NCI-H524 (cell line): ENCODE measurements around the gene SLC8A3.

Source experiments
- DNase-seq, 2 experiments: peaks; one replicate each; lab custom pipeline; 2025; lab: John Stamatoyannopoulos, UW

SLC8A3 gene

DNA sequence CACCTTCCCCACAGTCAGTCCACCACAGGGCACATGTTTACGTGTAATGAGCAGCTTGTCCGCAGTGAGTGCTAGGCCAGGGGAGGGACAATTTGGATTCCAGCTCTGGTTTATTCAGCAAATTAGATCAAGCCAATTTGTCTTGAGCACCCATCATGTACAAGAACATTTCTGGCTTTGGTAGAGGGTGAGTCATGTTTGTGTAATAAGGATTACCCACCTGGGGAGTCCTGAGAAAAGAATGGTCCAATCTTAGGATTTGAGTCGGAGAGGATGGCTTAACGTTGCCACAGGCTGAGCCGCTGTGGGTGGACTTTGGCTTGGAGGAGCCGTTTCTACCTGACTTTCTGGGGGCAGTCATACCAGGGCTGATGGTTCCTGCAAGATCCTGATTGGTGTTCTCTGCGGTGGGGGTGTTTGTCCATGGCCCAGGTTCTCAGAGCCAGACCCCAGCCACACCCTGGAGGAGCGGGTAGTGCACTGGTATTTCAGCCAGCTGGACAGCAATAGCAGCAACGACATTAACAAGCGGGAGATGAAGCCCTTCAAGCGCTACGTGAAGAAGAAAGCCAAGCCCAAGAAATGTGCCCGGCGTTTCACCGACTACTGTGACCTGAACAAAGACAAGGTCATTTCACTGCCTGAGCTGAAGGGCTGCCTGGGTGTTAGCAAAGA is 165.8 kb downstream of the SLC8A3 start:
- DNase-seq, result no peak

DNA sequence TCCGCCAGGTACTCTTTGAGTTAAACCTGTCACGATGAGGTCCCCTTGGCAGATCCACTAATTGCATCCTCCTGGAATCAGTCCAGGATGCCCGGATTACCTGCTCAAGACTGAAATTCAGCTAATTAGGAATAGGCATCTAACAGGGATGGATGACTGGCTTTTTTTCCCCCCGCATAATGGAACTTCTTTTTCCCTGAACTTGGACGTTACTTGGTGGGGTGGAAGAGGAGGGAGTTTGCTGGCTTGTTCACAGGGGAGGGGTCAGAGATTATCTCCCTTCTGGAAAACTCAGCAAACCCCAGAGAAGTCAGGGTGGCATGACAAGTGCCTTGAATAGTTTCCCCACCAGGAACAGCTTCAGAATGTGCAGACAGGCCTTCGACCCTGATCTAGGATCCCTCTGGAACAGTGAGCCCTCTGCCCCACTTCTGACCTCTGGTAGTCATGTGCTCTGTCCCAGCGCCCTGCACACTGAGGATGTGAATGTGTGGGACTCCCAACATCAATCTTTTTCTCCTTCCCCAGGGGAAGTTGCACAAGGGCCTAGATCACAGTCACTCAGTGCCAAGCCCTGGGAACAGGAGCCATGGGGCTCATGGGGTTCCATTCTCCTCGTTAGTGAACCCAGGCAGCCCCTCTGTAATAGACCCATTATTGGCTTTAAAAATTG is 167.1 kb downstream of the SLC8A3 start:
- no peak for DNase-seq

- no peak for DNase-seq
Observed at GRCh38 chr14:70020352-70021170, 168.2 kb downstream of the SLC8A3 start.

- DNase-seq, result no peak
Observed at GRCh38 chr14:70019695-70020094, 169.1 kb downstream of the SLC8A3 start.

- no peak for DNase-seq
Observed at GRCh38 chr14:70018713-70019211, 170.0 kb downstream of the SLC8A3 start.

DNA sequence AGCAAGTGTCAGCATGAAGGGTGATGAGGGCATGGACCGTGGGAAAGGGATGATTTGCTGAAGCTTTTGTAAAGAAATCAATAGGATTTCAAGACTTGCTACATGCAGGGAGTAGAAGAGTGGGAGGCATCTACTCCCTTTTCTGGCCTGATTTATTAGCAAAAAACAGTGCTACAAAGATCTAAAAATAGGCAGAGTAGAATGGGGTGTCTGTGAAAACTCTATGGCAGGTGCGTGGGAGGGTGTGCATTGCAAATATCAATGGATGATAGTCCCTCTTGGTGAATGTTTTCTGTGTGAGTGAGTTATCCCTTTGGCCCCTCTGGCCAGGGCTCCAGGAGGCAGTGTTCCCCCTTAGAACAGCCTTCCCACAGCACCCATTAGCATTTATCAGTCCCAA is 170.5 kb downstream of the SLC8A3 start:
- no peak for DNase-seq

- DNase-seq, result no peak
Observed at GRCh38 chr14:70014406-70015095, 174.2 kb downstream of the SLC8A3 start.

DNA sequence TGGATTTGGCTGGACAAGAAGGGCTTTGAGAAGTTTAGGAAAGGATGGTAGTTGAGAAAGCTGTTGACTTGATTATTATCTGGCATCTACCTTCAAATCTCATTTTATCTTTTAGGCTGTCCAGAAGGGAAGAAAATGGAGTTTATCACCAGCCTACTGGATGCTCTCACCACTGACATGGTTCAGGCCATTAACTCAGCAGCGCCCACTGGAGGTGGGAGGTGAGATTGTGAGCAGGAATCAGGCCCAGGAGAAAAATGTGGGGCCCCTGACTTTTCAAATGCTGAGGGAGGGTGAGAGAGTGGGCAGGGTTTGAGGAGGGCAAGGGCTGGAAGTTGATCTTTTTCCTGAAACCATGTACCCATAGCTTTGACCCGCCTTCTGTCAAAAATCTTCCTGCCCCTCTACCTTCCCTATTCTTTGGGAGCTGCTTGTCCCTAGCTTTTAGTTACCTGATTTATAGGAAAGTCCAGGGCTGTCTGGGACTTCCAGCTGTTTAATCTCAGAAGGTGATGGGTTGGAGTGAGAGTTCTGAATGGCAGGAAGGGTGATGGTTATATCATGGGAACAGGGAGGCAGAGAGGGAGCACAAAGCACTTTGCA is 175.4 kb downstream of the SLC8A3 start:
- peak; percentile 42 to 46 for DNase-seq

GRCh38 chr14:70011708-70012107 is 177.0 kb downstream of the SLC8A3 start:
- no peak for DNase-seq

GRCh38 chr14:70011098-70011497 is 177.7 kb downstream of the SLC8A3 start:
- peak; percentile 19 to 54 for DNase-seq

DNA sequence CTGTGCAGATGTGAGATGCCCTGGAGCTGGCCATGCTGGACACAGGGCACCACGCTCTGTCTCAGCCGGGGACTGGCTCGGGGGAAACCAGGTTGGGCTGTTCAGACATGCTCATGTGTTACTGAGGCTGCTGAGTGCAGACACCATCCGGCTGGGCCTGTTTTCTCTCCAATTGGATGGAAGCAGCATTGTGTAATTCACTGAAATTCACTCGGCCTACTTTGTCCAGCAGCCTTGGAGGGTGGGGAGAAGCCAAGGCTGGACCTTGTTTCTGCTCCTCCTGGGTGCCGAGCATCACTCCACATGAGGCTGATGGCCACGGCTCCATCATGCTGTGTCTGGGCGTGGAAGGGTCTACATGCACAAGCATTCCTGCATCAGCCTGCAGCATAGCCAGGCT is 178.8 kb downstream of the SLC8A3 start:
- no peak for DNase-seq

GRCh38 chr14:70008284-70009262 is 180.2 kb downstream of the SLC8A3 start:
- no peak for DNase-seq

DNA sequence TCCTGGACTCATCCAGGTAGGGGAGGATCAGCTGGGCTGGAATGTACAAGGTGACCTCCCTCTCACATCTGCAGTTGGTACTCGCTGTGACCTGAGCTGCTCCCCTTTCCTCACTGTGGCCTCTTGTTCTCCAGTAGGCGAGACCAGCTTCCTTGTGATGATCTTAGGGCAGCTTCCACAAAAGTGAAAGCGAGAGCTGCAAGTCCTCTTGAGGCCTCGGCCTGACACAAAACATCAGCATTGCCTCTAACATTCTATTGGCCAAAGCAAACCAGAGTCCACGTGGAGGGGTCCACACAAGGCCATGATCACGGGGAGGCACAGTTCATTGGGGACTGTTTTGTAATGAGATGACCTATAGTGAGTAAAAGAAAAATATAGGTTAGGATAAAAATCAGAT is 182.1 kb downstream of the SLC8A3 start:
- DNase-seq, result no peak

GRCh38 chr14:70005281-70005805 is 183.4 kb downstream of the SLC8A3 start:
- peak in 1 of 2 experiments; percentile 29 for DNase-seq

DNA sequence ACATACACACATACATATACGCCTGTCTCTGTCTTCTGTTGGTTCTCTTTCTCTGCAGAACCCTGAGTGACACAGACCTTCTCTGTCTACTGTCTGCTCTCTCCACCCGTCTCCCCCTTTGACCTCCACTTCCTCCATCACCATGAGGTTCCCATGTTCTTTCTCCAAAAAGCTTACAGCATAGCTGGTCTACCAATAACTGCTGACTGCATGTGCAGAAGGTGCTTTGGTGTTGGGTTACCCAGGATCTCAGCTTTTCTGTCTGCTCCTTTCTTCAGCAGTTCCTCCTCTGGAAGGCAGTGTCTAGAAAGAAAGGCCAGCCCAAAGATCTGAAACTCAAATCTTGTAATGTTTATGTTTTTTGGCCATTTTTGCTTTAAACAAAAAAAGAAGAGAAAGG is 184.0 kb downstream of the SLC8A3 start:
- DNase-seq, result no peak

GRCh38 chr14:70002589-70003346 is 186.0 kb downstream of the SLC8A3 start:
- no peak for DNase-seq

GRCh38 chr14:70000601-70001000 is 188.2 kb downstream of the SLC8A3 start:
- DNase-seq, result no peak

DNA sequence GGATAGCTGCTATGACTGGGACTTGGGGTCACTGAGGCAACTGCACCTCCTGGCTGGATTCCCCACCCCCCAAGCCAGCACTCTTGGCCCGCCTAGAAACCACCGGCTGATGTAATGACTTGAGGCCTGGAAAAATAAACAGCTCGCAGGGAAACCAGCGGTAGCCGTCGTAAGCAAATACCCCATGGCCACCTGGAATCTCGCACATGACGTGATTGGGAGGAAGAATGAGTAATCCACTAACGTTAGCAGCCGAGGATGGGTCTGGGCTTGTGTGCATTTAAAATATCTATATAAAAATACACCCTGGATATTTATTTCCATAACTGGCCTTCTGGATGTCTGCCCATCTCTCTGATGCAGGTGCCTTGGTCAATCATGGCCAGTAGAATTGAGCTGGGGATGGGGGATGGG is 189.5 kb downstream of the SLC8A3 start:
- no peak for DNase-seq

GRCh38 chr14:69997849-69998248 is 190.9 kb downstream of the SLC8A3 start:
- no peak for DNase-seq
